ENCODE measurements around the gene ACTL6B.

The ACTL6B gene

GRCh38 chr7:100639995-100640516 lies 16.2 kb downstream of the ACTL6B start:
- Histone ChIP-seq H3K4me1 (ENCODE audit: control insufficient read depth, insufficient read depth, low read length) (no peaks in the 10 kb centered on the region), H3K27ac (ENCODE audit: low read depth, low read length) (no peak overlapping the region), H3K9ac (ENCODE audit: low read depth, low read length) (no peak overlapping the region), H3K27me3 (ENCODE audit: control insufficient read depth, insufficient read depth, low read length) (no peaks in the 10 kb centered on the region), H3K4me3 (ENCODE audit: low read depth, low read length) (no peak overlapping the region), H3K9me3 (ENCODE audit: control insufficient read depth, insufficient read depth, low read length) (no peaks in the 10 kb centered on the region), H3K36me3 (ENCODE audit: control insufficient read depth, insufficient read depth, low read length) (no peaks in the 10 kb centered on the region)

DNA sequence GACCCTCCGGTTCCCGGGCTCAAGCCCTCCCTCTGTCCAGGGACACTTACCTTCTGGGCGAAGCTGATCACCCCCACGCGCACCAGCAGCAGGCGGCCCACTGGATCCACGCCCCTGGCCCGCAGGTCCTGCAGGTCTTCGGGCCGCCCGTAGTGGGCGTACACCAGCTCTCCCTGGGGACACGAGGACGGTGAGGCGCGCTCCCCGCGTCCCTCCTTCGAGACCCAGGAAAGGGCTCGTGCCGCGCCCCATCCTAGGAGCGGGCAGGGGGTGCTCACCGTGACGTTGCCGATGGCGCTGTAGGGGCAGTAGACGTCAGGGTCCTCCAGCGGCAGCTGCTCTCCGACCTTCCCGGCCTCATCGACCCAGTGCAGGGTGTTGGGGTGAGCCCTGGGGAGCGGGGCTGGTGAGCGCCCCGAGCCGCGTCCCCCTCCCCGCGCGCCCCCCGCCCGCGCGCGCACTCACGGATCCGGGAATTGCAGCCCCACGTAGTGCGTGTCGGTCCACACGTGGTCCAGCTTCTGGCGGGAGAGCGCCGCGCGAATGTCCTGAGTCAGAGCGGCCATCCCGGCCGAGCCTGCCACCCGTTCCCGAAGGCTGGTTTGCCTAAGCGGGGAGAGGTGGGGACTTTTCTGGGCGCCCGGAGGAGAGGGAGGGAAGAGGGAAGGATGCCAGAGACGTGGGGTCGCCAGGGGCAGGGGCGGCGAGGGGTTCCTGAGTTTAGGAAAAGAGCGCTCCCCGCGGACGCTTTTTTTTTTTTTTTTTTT lies 23.1 kb downstream of the ACTL6B start:
- Histone ChIP-seq H3K36me3 (ENCODE audit: control insufficient read depth, insufficient read depth, low read length) (no peaks in the 10 kb centered on the region), H3K4me1 (ENCODE audit: control insufficient read depth, insufficient read depth, low read length) (no peaks in the 10 kb centered on the region), H3K27ac (ENCODE audit: low read depth, low read length) (no peak overlapping the region), H3K4me3 (ENCODE audit: low read depth, low read length) (peak overlapping the region; percentile 73), H3K9ac (ENCODE audit: low read depth, low read length) (0 out of 2 replicates have a peak overlapping the region, but pooled peaks have one; percentile 33), H3K9me3 (ENCODE audit: control insufficient read depth, insufficient read depth, low read length) (no peaks in the 10 kb centered on the region), H3K27me3 (ENCODE audit: control insufficient read depth, insufficient read depth, low read length) (peaks cover 15% of the 10 kb centered on the region)

DNA sequence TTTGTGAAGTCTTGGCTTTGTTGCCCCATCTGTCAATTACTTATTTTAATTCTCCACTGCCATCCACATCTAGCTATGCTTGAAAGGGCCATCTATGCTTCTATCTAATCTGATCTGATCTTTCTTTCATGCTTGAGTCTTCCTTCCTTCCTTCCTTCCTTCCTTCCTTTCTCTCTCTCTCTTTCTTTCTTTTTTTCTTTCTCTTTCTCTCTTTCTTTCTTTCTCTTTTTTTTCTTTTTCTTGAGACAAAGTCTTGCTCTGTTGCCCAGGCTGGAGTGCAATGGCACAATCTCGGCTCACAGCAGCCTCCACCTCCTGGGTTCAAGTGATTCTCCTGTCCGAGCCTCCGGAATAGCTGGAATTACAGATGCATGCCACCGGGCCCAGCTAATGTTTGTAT lies 26.2 kb downstream of the ACTL6B start:
- no peak overlapping the region for H3K9ac ChIP-seq (ENCODE audit: low read depth, low read length)
- H3K4me1 ChIP-seq (ENCODE audit: control insufficient read depth, insufficient read depth, low read length) = peaks cover 3% of the 10 kb centered on the region; the same call in 1 of the 2 replicates
- no peaks in the 10 kb centered on the region for H3K9me3 ChIP-seq (ENCODE audit: control insufficient read depth, insufficient read depth, low read length)
- no peaks in the 10 kb centered on the region for H3K36me3 ChIP-seq (ENCODE audit: control insufficient read depth, insufficient read depth, low read length)
- H3K4me3 ChIP-seq (ENCODE audit: low read depth, low read length) = no peak overlapping the region
- H3K27ac ChIP-seq (ENCODE audit: low read depth, low read length) = no peak overlapping the region
- H3K27me3 ChIP-seq (ENCODE audit: control insufficient read depth, insufficient read depth, low read length) = peaks cover 20% of the 10 kb centered on the region

DNA sequence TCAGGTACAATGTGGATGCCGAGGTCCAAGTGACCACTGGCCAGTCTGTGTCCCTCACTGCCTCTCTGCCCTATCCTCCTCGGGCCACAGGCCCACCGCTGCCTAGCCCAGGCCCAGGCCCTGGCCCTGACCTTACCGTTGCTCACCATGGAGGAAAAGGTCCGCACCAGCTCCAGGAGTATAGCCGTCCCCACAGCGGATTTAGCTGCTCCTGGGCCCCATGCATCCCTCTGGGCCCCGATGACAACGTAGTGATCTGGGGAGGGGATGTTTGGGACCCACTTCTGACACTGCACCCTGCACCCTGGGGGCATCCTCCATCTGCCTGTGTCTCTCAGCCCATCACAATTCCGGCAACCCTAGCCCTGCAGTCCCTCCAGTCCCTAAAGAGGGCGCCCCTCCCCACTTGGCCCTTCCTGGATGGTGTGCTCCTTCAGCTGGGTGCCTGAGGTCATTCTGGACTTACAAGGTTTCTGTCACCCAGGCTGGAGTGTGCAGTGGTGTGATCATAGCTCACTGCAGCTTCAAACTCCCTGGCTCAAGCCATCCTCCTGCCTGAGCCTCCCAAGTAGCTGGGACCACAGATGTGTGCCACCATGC lies 27.0 kb downstream of the ACTL6B start:
- no peaks in the 10 kb centered on the region for H3K36me3 ChIP-seq (ENCODE audit: control insufficient read depth, insufficient read depth, low read length)
- no peak overlapping the region for H3K4me3 ChIP-seq (ENCODE audit: low read depth, low read length)
- H3K9ac ChIP-seq (ENCODE audit: low read depth, low read length) = no peak overlapping the region
- no peaks in the 10 kb centered on the region for H3K9me3 ChIP-seq (ENCODE audit: control insufficient read depth, insufficient read depth, low read length)
- peaks cover 3% of the 10 kb centered on the region; the same call in 1 of the 2 replicates for H3K4me1 ChIP-seq (ENCODE audit: control insufficient read depth, insufficient read depth, low read length)
- peaks cover 20% of the 10 kb centered on the region for H3K27me3 ChIP-seq (ENCODE audit: control insufficient read depth, insufficient read depth, low read length)
- H3K27ac ChIP-seq (ENCODE audit: low read depth, low read length) = no peak overlapping the region

- Histone ChIP-seq H3K9ac (ENCODE audit: low read depth, low read length) (no peak overlapping the region), H3K4me1 (ENCODE audit: control insufficient read depth, insufficient read depth, low read length) (peaks cover 3% of the 10 kb centered on the region; the same call in 1 of the 2 replicates), H3K9me3 (ENCODE audit: control insufficient read depth, insufficient read depth, low read length) (no peaks in the 10 kb centered on the region), H3K36me3 (ENCODE audit: control insufficient read depth, insufficient read depth, low read length) (no peaks in the 10 kb centered on the region), H3K27me3 (ENCODE audit: control insufficient read depth, insufficient read depth, low read length) (peaks cover 9% of the 10 kb centered on the region), H3K4me3 (ENCODE audit: low read depth, low read length) (peak overlapping the region; percentile 56; the same call in 1 of the 2 replicates), H3K27ac (ENCODE audit: low read depth, low read length) (no peak overlapping the region)
Observed at GRCh38 chr7:100627238-100627549, 29.1 kb downstream of the ACTL6B start.

- peak overlapping the region; percentile 56 for H3K4me3 ChIP-seq (ENCODE audit: low read depth, low read length)
- peaks cover 5% of the 10 kb centered on the region for H3K27me3 ChIP-seq (ENCODE audit: control insufficient read depth, insufficient read depth, low read length)
- H3K27ac ChIP-seq (ENCODE audit: low read depth, low read length) = no peak overlapping the region
- H3K9ac ChIP-seq (ENCODE audit: low read depth, low read length) = no peak overlapping the region
- no peaks in the 10 kb centered on the region for H3K36me3 ChIP-seq (ENCODE audit: control insufficient read depth, insufficient read depth, low read length)
- peaks cover 3% of the 10 kb centered on the region; the same call in 1 of the 2 replicates for H3K4me1 ChIP-seq (ENCODE audit: control insufficient read depth, insufficient read depth, low read length)
- H3K9me3 ChIP-seq (ENCODE audit: control insufficient read depth, insufficient read depth, low read length) = no peaks in the 10 kb centered on the region
Observed at GRCh38 chr7:100626530-100627237, 29.6 kb downstream of the ACTL6B start.

DNA sequence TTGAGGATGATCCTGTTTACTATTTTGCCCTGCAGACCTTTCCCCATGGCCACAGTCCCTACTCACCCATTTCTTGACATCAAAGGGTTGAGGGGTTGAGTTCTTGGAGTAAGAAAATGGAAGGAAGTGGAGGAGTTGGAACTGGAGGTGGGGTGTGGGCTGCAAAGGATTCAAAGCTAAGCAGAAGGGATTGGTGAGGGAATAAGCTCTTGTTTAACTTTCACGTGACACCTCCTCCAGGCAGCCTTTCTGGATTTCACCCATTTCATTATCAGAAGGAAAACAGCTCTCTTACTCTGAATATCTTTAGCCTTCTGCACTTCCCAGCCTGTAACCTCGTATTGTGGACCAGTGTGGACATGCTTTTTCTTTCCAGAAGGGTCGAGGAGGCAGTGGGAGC lies 30.2 kb downstream of the ACTL6B start:
- Histone ChIP-seq H3K36me3 (ENCODE audit: control insufficient read depth, insufficient read depth, low read length) (no peaks in the 10 kb centered on the region), H3K27ac (ENCODE audit: low read depth, low read length) (no peak overlapping the region), H3K9me3 (ENCODE audit: control insufficient read depth, insufficient read depth, low read length) (no peaks in the 10 kb centered on the region), H3K9ac (ENCODE audit: low read depth, low read length) (no peak overlapping the region), H3K4me3 (ENCODE audit: low read depth, low read length) (peak overlapping the region; percentile 56), H3K27me3 (ENCODE audit: control insufficient read depth, insufficient read depth, low read length) (peaks cover 5% of the 10 kb centered on the region), H3K4me1 (ENCODE audit: control insufficient read depth, insufficient read depth, low read length) (peaks cover 3% of the 10 kb centered on the region; the same call in 1 of the 2 replicates)

DNA sequence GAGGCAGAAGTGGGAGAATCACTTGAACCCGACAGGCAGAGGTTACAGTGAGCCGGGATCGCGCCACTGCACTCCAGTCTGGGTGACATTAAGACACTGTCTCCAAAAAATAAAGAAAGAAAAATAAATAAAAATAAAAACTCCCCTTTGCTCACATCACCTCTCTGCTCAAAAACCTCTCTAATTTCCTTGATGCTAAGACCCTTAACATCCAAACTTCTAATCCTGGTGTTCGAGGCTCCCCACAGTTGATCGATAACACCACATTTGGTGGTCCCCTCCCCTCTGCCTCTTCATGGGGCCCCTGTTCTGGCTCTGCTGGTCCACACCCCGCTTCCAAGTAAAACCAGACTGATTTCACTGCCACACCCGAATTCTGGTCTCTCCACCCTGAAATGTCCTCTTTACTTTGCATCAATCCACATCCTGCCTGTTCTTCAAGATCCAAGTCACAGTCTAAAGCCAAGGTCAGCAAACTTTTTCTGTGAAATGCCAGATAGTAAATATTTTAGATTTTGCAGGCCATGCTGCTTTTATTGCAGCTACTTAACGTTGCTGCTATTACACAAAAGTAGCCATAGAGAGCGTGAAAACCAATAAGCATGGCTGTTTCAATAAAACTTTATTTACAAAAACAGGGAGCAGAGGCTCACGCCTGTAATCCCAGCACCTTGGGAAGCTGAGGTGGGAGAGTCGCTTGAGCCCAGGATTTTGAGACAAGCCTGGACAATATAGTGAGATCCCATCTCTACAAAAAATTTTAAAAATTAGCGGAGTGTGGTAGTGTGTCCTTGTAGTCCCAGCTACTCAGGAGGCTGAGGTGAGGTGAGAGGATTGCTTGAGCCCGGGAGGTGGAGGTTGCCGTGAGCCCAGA lies 32.1 kb downstream of the ACTL6B start:
- Histone ChIP-seq H3K9ac (ENCODE audit: low read depth, low read length) (no peak overlapping the region), H3K9me3 (ENCODE audit: control insufficient read depth, insufficient read depth, low read length) (no peaks in the 10 kb centered on the region), H3K4me3 (ENCODE audit: low read depth, low read length) (no peak overlapping the region), H3K27ac (ENCODE audit: low read depth, low read length) (no peak overlapping the region), H3K4me1 (ENCODE audit: control insufficient read depth, insufficient read depth, low read length) (peaks cover 3% of the 10 kb centered on the region; the same call in 1 of the 2 replicates), H3K36me3 (ENCODE audit: control insufficient read depth, insufficient read depth, low read length) (no peaks in the 10 kb centered on the region), H3K27me3 (ENCODE audit: control insufficient read depth, insufficient read depth, low read length) (peaks cover 5% of the 10 kb centered on the region)

DNA sequence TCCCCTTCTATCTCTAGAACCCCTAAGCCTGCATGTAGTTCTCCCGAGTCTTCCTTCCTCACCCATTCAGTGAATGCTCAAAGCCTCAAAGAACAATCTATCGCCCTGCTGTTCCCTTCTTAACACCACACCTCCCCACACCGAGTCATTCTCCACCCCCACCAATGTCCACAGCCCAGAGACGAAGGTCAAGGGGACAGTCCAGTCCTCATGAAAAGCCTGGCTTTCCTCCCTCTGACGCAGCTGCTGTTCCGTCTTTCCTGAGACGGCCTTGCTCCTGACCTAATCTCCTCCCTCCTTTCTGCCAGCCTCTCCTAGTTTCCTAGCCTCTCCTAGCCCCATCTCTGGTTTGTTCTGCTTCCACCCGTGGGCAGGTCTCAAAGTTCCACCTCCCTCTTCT lies 34.7 kb downstream of the ACTL6B start:
- no peaks in the 10 kb centered on the region for H3K9me3 ChIP-seq (ENCODE audit: control insufficient read depth, insufficient read depth, low read length)
- H3K4me1 ChIP-seq (ENCODE audit: control insufficient read depth, insufficient read depth, low read length) = no peaks in the 10 kb centered on the region
- H3K27me3 ChIP-seq (ENCODE audit: control insufficient read depth, insufficient read depth, low read length) = peaks cover 5% of the 10 kb centered on the region
- no peak overlapping the region for H3K9ac ChIP-seq (ENCODE audit: low read depth, low read length)
- H3K36me3 ChIP-seq (ENCODE audit: control insufficient read depth, insufficient read depth, low read length) = no peaks in the 10 kb centered on the region
- H3K4me3 ChIP-seq (ENCODE audit: low read depth, low read length) = no peak overlapping the region
- H3K27ac ChIP-seq (ENCODE audit: low read depth, low read length) = no peak overlapping the region

DNA sequence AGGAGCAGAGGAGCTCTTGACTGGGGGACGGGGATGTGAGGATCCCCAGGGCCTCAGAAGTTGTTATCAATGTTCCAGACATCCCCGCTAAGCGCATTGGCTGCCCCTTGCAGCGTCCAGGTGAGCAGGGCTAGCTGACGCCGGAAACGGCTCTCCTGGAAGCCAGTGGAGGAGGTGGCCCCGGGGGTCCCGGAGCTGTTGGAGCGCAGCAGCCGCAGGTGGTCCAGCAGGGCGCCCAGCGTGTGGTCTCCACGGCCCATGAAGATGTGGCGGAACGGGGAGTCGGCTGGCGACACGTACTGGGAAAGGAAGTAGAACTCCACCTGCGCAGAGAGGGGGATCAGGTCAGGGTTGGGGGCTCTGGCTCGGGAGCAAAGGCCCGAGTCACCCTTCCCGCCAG lies 35.4 kb downstream of the ACTL6B start:
- Histone ChIP-seq H3K36me3 (ENCODE audit: control insufficient read depth, insufficient read depth, low read length) (no peaks in the 10 kb centered on the region), H3K4me1 (ENCODE audit: control insufficient read depth, insufficient read depth, low read length) (no peaks in the 10 kb centered on the region), H3K27ac (ENCODE audit: low read depth, low read length) (no peak overlapping the region), H3K27me3 (ENCODE audit: control insufficient read depth, insufficient read depth, low read length) (peaks cover 2% of the 10 kb centered on the region), H3K9me3 (ENCODE audit: control insufficient read depth, insufficient read depth, low read length) (no peaks in the 10 kb centered on the region), H3K4me3 (ENCODE audit: low read depth, low read length) (no peak overlapping the region), H3K9ac (ENCODE audit: low read depth, low read length) (no peak overlapping the region)

Measured in HUES48 (cell line).